Ishikawa (cell line): ENCODE results near the gene DNAAF8.

ENCODE experiments used
- CEBPB ChIP-seq: IDR thresholded peaks from 2 replicates; pipeline ENCODE4 v1.6.1; 2012
- CREB1 ChIP-seq: IDR thresholded peaks from 2 replicates; pipeline ENCODE4 v1.6.1; 2012; ENCODE audit warnings: low read depth
- EGR1 ChIP-seq: IDR thresholded peaks from 2 replicates; pipeline ENCODE4 v1.6.1; 2012
- EP300 ChIP-seq: IDR thresholded peaks from 2 replicates; pipeline ENCODE4 v1.6.1; 2012; ENCODE audit warnings: borderline replicate concordance
- FOXM1 ChIP-seq: IDR thresholded peaks from 2 replicates; pipeline ENCODE4 v1.6.1; 2012; ENCODE audit warnings: low read depth, borderline replicate concordance
- NFIC ChIP-seq: IDR thresholded peaks from 2 replicates; pipeline ENCODE4 v1.6.1; 2012
- RAD21 ChIP-seq: IDR thresholded peaks from 2 replicates; pipeline ENCODE4 v1.6.1; 2012; ENCODE audit warnings: low read depth
- REST ChIP-seq: IDR thresholded peaks from 2 replicates; pipeline ENCODE4 v1.6.1; 2012; ENCODE audit warnings: low read depth, mild to moderate bottlenecking
- TAF1 ChIP-seq: IDR thresholded peaks from 2 replicates; pipeline ENCODE4 v1.6.1; 2012; ENCODE audit warnings: low read depth, mild to moderate bottlenecking
- TCF12 ChIP-seq: IDR thresholded peaks from 2 replicates; pipeline ENCODE4 v1.6.1; 2012; ENCODE audit warnings: low read depth
- TEAD4 ChIP-seq: IDR thresholded peaks from 2 replicates; pipeline ENCODE4 v1.6.1; 2012
- YY1 ChIP-seq: IDR thresholded peaks from 2 replicates; pipeline ENCODE4 v1.6.1; 2012; ENCODE audit warnings: low read depth
- ZBTB7A ChIP-seq: IDR thresholded peaks from 2 replicates; pipeline ENCODE4 v1.6.1; 2012; ENCODE audit warnings: low read depth
- TF ChIP-seq, protein P1 (sequence below): IDR thresholded peaks from 2 replicates; pipeline ENCODE4 v1.6.1; 2012
- TF ChIP-seq, protein P2 (sequence below): IDR thresholded peaks from 2 replicates; pipeline ENCODE4 v1.6.1; 2012

Gene DNAAF8

DNA sequence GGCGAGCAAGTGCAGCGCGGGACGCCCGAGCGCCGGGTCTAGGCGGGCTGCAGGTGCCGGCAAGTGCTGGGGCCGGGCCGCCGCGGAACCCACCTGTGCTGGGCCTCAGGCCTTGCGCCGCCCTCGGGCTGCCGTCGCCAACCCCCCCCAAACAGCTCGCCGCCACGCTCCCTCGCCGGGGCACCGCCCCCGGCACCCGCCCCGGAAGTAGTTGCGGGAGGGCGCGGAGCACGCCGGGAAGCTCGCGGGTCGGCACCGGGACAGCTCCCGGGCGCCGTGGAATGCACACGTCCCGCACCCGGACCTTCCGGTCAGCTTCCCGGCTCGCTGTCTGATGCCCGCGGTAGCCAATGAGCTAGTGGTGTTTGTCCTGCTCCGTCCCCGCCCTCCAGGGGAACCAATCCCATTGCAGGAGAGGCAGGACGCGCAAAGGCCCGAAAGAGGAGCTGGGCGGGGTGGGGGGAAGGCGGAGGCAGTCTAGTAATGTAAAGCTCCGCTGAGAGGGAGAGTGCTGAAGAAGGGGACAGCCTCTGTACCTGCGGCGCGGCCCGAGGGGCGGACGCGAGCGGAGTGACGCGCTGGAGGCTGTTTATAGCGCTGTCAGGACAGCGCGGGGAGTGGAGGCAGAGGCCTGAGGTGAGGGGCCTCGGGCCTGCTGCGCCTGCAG is at the start of gene DNAAF8, which contains the start of gene ANKS3:
Gene DNAAF8 (plus strand): TSS at position 475 of the 667 bp plus-strand sequence. CDS start 1,978 bp downstream, outside the sequence.
Gene ANKS3 (minus strand): TSS at position 209 of the 667 bp plus-strand sequence. CDS start 4,122 bp downstream, outside the sequence.
- TF ChIP-seq TEAD4 = peak; percentile 76
- peak; percentile 49 for TF ChIP-seq TAF1
- no peak for TF ChIP-seq CREB1
- no peak for TF ChIP-seq EP300
- peak; percentile 68 for TF ChIP-seq TCF12
- no peak for TF ChIP-seq FOXM1
- no peak for TF ChIP-seq ZBTB7A
- no peak for TF ChIP-seq RAD21
- TF ChIP-seq, protein P1, sequence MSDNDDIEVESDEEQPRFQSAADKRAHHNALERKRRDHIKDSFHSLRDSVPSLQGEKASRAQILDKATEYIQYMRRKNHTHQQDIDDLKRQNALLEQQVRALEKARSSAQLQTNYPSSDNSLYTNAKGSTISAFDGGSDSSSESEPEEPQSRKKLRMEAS = peak; percentile 72; the same call in 1 of the 2 replicates
- TF ChIP-seq REST = peak; percentile 53
- no peak for TF ChIP-seq NFIC

DNA sequence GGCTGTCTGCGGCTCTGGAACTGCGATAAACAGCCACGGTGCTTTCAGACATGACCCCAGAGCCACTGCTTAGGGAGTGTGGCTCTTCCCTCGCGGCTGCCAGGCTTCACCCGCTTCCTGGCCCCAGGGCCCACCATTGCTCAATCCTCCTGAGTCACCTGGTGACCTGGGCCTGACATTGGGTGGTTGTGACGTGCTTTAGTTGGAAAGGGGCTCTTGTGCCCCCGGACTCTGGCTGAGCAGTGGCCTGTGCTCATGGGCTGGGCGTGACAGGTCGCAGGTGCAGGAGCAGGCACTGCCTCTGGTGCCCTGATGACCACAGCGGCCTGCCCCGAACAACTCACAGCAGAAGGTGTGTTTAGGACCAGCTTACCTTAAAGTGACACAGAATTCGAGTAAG is 49.6 kb upstream of the DNAAF8 start:
- TF ChIP-seq, protein P1 = no peak
- TF ChIP-seq EGR1 (no peak), RAD21 (no peak), TEAD4 (no peak), CEBPB (no peak), EP300 (no peak), NFIC (no peak), TCF12 (no peak), YY1 (no peak), ZBTB7A (no peak), REST (no peak)
- TF ChIP-seq, protein P2, sequence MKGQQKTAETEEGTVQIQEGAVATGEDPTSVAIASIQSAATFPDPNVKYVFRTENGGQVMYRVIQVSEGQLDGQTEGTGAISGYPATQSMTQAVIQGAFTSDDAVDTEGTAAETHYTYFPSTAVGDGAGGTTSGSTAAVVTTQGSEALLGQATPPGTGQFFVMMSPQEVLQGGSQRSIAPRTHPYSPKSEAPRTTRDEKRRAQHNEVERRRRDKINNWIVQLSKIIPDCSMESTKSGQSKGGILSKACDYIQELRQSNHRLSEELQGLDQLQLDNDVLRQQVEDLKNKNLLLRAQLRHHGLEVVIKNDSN = no peak

GRCh38 chr16:4685292-4685691 is 49.0 kb upstream of the DNAAF8 start:
- no peak for TF ChIP-seq FOXM1
- TF ChIP-seq, protein P1 = no peak
- no peak for TF ChIP-seq TEAD4
- no peak for TF ChIP-seq CEBPB
- no peak for TF ChIP-seq TAF1
- TF ChIP-seq RAD21 = no peak
- no peak for TF ChIP-seq CREB1
- TF ChIP-seq YY1 = no peak
- TF ChIP-seq REST = no peak
- no peak for TF ChIP-seq ZBTB7A
- TF ChIP-seq NFIC = no peak

DNA sequence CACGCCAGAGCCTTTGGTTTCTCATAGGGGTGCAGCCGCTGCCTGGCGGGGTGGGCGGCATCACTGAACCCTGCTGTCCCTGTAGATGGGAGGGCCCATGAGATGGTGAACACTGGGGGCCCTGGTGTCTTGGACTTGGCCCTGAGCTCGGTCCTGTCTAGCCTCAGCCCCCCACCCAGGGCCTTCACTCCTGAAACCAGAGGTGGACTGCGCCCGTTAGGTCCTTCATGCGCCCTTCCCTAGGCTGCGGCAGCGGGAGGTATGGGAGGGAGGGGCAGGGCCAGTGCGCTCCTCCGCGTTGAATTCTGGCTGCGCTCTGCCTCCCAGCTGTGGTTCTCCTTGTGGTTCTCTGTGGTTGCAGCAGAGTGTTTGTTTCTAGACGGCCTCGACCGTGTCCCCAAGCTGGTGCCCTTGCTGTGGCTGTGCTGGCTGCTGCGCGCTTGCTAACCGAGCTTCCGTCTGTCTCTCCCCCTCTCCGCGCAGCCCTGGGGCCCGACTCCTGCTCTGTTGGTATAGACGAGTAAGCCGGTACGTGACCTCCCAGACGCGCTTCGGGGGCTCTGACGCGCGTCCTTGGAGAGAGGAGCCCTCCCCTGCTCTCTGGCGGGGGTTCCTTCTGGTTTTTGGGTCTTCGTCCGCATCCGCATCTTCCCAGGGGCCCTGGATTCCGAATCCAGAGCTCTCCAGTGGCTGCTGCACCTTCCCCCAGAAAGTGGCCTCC is 48.4 kb upstream of the DNAAF8 start:
- TF ChIP-seq EGR1 (no peak), ZBTB7A (no peak), TEAD4 (no peak), YY1 (no peak), REST (no peak), NFIC (no peak), TAF1 (no peak), FOXM1 (no peak), CREB1 (no peak), EP300 (no peak), CEBPB (no peak), TCF12 (no peak), RAD21 (no peak)
- TF ChIP-seq, protein P2 = no peak
- TF ChIP-seq, protein P1 = no peak
